ENCODE data around the gene KDM2A. TPM values are rescaled to one million over a fixed set of nuclear protein-coding genes. Genes with fewer than 3 reads are reported as not detected.

KDM2A gene
- total RNA-seq, 1 donor from 2014 or later: 62.9 TPM

- Mint-ChIP-seq H3K27ac (ENCODE audit: unreplicated experiment) (no peak overlapping the region), H3K4me3 (ENCODE audit: unreplicated experiment) (no peak overlapping the region), H3K4me1 (ENCODE audit: unreplicated experiment) (peaks cover 12% of the 10 kb centered on the region), H3K36me3 (ENCODE audit: unreplicated experiment) (peaks cover 55% of the 10 kb centered on the region), H3K27me3 (ENCODE audit: unreplicated experiment) (no peaks in the 10 kb centered on the region), H3K9me3 (ENCODE audit: unreplicated experiment) (no peaks in the 10 kb centered on the region)
- DNase-seq (ENCODE audit: extremely low spot score, unreplicated experiment): no peak
- TF ChIP-seq CTCF (IDR thresholded peaks at IDR 0.05): no peak
Observed at GRCh38 chr11:67248653-67249052, 129.6 kb downstream of the KDM2A start.

GRCh38 chr11:67250059-67251043 lies 131.3 kb downstream of the KDM2A start:
- no peak for TF ChIP-seq CTCF (IDR thresholded peaks at IDR 0.05)
- peak; percentile 82 for DNase-seq (ENCODE audit: extremely low spot score, unreplicated experiment)
- Mint-ChIP-seq H3K9me3 (ENCODE audit: unreplicated experiment) (no peaks in the 10 kb centered on the region), H3K27ac (ENCODE audit: unreplicated experiment) (no peak overlapping the region), H3K4me3 (ENCODE audit: unreplicated experiment) (no peak overlapping the region), H3K4me1 (ENCODE audit: unreplicated experiment) (peaks cover 18% of the 10 kb centered on the region), H3K36me3 (ENCODE audit: unreplicated experiment) (peaks cover 64% of the 10 kb centered on the region), H3K27me3 (ENCODE audit: unreplicated experiment) (no peaks in the 10 kb centered on the region)

GRCh38 chr11:67251841-67252240 lies 132.8 kb downstream of the KDM2A start:
- no peaks in the 10 kb centered on the region for H3K9me3 Mint-ChIP-seq (ENCODE audit: unreplicated experiment)
- no peak for TF ChIP-seq CTCF (IDR thresholded peaks at IDR 0.05)
- H3K4me1 Mint-ChIP-seq (ENCODE audit: unreplicated experiment): peaks cover 18% of the 10 kb centered on the region
- no peaks in the 10 kb centered on the region for H3K27me3 Mint-ChIP-seq (ENCODE audit: unreplicated experiment)
- no peak overlapping the region for H3K27ac Mint-ChIP-seq (ENCODE audit: unreplicated experiment)
- no peak overlapping the region for H3K4me3 Mint-ChIP-seq (ENCODE audit: unreplicated experiment)
- H3K36me3 Mint-ChIP-seq (ENCODE audit: unreplicated experiment): peaks cover 62% of the 10 kb centered on the region
- DNase-seq (ENCODE audit: extremely low spot score, unreplicated experiment): no peak

GRCh38 chr11:67252831-67253239 lies 133.8 kb downstream of the KDM2A start:
- Mint-ChIP-seq H3K4me3 (ENCODE audit: unreplicated experiment) (no peak overlapping the region), H3K27me3 (ENCODE audit: unreplicated experiment) (no peaks in the 10 kb centered on the region), H3K27ac (ENCODE audit: unreplicated experiment) (peak overlapping the region; percentile 52), H3K4me1 (ENCODE audit: unreplicated experiment) (peaks cover 18% of the 10 kb centered on the region), H3K36me3 (ENCODE audit: unreplicated experiment) (peaks cover 65% of the 10 kb centered on the region), H3K9me3 (ENCODE audit: unreplicated experiment) (no peaks in the 10 kb centered on the region)
- TF ChIP-seq CTCF (IDR thresholded peaks at IDR 0.05): peak; percentile 47
- DNase-seq (ENCODE audit: extremely low spot score, unreplicated experiment): no peak

- Mint-ChIP-seq H3K27ac (ENCODE audit: unreplicated experiment) (peak overlapping the region; percentile 53), H3K9me3 (ENCODE audit: unreplicated experiment) (no peaks in the 10 kb centered on the region), H3K27me3 (ENCODE audit: unreplicated experiment) (no peaks in the 10 kb centered on the region), H3K36me3 (ENCODE audit: unreplicated experiment) (peaks cover 54% of the 10 kb centered on the region), H3K4me3 (ENCODE audit: unreplicated experiment) (no peak overlapping the region), H3K4me1 (ENCODE audit: unreplicated experiment) (peaks cover 14% of the 10 kb centered on the region)
- TF ChIP-seq CTCF (IDR thresholded peaks at IDR 0.05): no peak
- no peak for DNase-seq (ENCODE audit: extremely low spot score, unreplicated experiment)
Observed at GRCh38 chr11:67253872-67254624, 135.0 kb downstream of the KDM2A start.
